ENCODE results near the gene NHLRC4. TPM values are rescaled to one million over a fixed set of nuclear protein-coding genes. Genes with fewer than 3 reads are reported as not detected.

Gene NHLRC4
- total and polyA plus RNA-seq, 2 of the 13 experiments (the other 11 are each of a cell fraction or from before 2014, with no cell fraction given), result 0.40 to 0.59 TPM

GRCh38 chr16:526181-527014, 40.4 kb upstream of the NHLRC4 start (continued):
- TF ChIP-seq HMGXB3 (CRISPR knock-in tag; IDR thresholded peaks at IDR 0.05; ENCODE audit: borderline replicate concordance) (no peak), ZNF317 (CRISPR knock-in tag; IDR thresholded peaks at IDR 0.05) (no peak), ZNF691 (CRISPR knock-in tag; IDR thresholded peaks at IDR 0.05; ENCODE audit: borderline replicate concordance, low read depth) (peak; percentile 55; the same call in 1 of the 2 replicates), SRSF1 (optimal IDR thresholded peaks at IDR 0.05; ENCODE audit: low read depth, low read length) (peak; percentile 53), MXI1 (IDR thresholded peaks at IDR 0.05; ENCODE audit: borderline replicate concordance, low read depth, low read length) (0 out of 3 replicates have a peak, but pooled peaks have one; percentile 8), ZNF263 (CRISPR knock-in tag; IDR thresholded peaks at IDR 0.05) (0 out of 2 replicates have a peak, but pooled peaks have one; percentile 1), ZNF30 (CRISPR knock-in tag; IDR thresholded peaks at IDR 0.05) (peak; percentile 37; the same call in 1 of the 2 replicates), ZNF431 (CRISPR knock-in tag; IDR thresholded peaks at IDR 0.05; ENCODE audit: borderline replicate concordance, low read depth) (0 out of 2 replicates have a peak, but pooled peaks have one; percentile 9), LBX2 (CRISPR knock-in tag; IDR thresholded peaks at IDR 0.05; ENCODE audit: borderline replicate concordance) (peak; percentile 5; the same call in 1 of the 2 replicates), GRHL1 (CRISPR knock-in tag; conservative IDR thresholded peaks at IDR 0.05) (no peak), HNRNPL (IDR thresholded peaks at IDR 0.05; ENCODE audit: low read depth, low read length) (no peak), ZNF660 (CRISPR knock-in tag; IDR thresholded peaks at IDR 0.05; ENCODE audit: borderline replicate concordance, low read depth) (no peak)
